Measurements from ENCODE around the gene IL17RD. TPM values are rescaled to one million over a fixed set of nuclear protein-coding genes. Genes with fewer than 3 reads are reported as not detected.

Gene IL17RD
- total and polyA plus RNA-seq, 9 of the 15 experiments (the other 6 are each of a cell fraction or from before 2014, with no cell fraction given), result under 0.01 to 0.09 (median 0.04) TPM; not detected in 4

GRCh38 chr3:57053122-57053521 lies 112.0 kb downstream of the IL17RD start:
- BruUV-seq (replicated peaks), result no TSS peak
- H4K20me1 ChIP-seq (replicated peaks; ENCODE audit: control insufficient read depth, insufficient read depth, low read length), result no peaks in the 10 kb centered on the region
- FAIRE-seq, result no peak
- 30% methylated on average over 3 of the region's 6 CpGs for WGBS (ENCODE audit: insufficient coverage, low coverage, missing lambda C conversion rate)
- H3K9ac ChIP-seq (ENCODE audit: insufficient read depth in 1 of 2, low read depth in 2 of 2, low read length in 2 of 2), result no peak overlapping the region
- H3K4me1 ChIP-seq (replicated peaks in 1 of 2; ENCODE audit: control insufficient read depth in 2 of 2, insufficient read depth in 2 of 2, low read length in 2 of 2), result no peaks in the 10 kb centered on the region; a peak in 1 of 5 replicates
- no peaks in the 10 kb centered on the region for H3K9me3 ChIP-seq (replicated peaks; ENCODE audit: control insufficient read depth, insufficient read depth, low read depth, low read length)
- ChIA-PET POLR2A (no interaction called here), CTCF (ENCODE audit: low intra/inter-chr PET ratio) (no interaction called here)
- H3K36me3 ChIP-seq (ENCODE audit: control insufficient read depth, insufficient read depth, low read length), result no peaks in the 10 kb centered on the region
- intact Hi-C loops (cut with micrococcal nuclease), result no loop called here
- H3K9me1 ChIP-seq (ENCODE audit: control insufficient read depth, insufficient read depth, low read length), result no peaks in the 10 kb centered on the region
- no peak overlapping the region for H2AFZ ChIP-seq (ENCODE audit: low read depth, low read length)
- no peak overlapping the region for H3K4me3 ChIP-seq
- no peak overlapping the region for H3K4me2 ChIP-seq (ENCODE audit: insufficient read depth, low read length)
- H3K27me3 ChIP-seq (ENCODE audit: control insufficient read depth in 2 of 2, insufficient read depth in 2 of 2, low read length in 2 of 2), result no peaks in the 10 kb centered on the region; a peak in 1 of 5 replicates
- H3K79me2 ChIP-seq (ENCODE audit: control insufficient read depth, insufficient read depth, low read length), result no peaks in the 10 kb centered on the region
- DNase-seq (ENCODE audit: extremely low read depth in 1 of 4, low spot score in 3 of 4), result no peak
- no peak overlapping the region for H3K27ac ChIP-seq (ENCODE audit: extremely low read depth, low read depth, low read length)
- no peak for ATAC-seq
- in situ Hi-C loops (cut with MboI), result no loop called here
- no peak for TF ChIP-seq EWSR1 (IDR thresholded peaks at IDR 0.05; ENCODE audit: borderline replicate concordance, low read depth, partially characterized antibody)
- TF ChIP-seq SNIP1 (IDR thresholded peaks at IDR 0.05; ENCODE audit: low read depth), result no peak
- TF ChIP-seq ZNF280B (CRISPR knock-in tag; IDR thresholded peaks at IDR 0.05), result no peak
- TF ChIP-seq TEAD1 (CRISPR knock-in tag; IDR thresholded peaks at IDR 0.05), result no peak
- TF ChIP-seq LARP7 (IDR thresholded peaks at IDR 0.05), result no peak
- no peak for TF ChIP-seq MEIS2 (IDR thresholded peaks at IDR 0.05; ENCODE audit: partially characterized antibody)
- no peak for TF ChIP-seq ZNF668 (CRISPR knock-in tag; IDR thresholded peaks at IDR 0.05)
- no peak for TF ChIP-seq ATF4 (CRISPR knock-in tag; IDR thresholded peaks at IDR 0.05)
- TF ChIP-seq MNT (conservative IDR thresholded peaks at IDR 0.05), result no peak
- no peak for TF ChIP-seq ZNF384 (IDR thresholded peaks at IDR 0.05; ENCODE audit: low read depth, low read length)
- no peak for TF ChIP-seq HNRNPUL1 (IDR thresholded peaks at IDR 0.05; ENCODE audit: low read length)
- no peak for TF ChIP-seq U2AF1 (optimal IDR thresholded peaks at IDR 0.05; ENCODE audit: low read depth, low read length)
- no peak for TF ChIP-seq ZNF398 (CRISPR knock-in tag; IDR thresholded peaks at IDR 0.05)
- no peak for TF ChIP-seq PATZ1 (CRISPR knock-in tag; IDR thresholded peaks at IDR 0.05; ENCODE audit: borderline replicate concordance)

All from K562 (cell line).